GM12873 (cell line): Measurements from ENCODE around the gene COLGALT1.

Experiments
- TF ChIP-seq, protein P1 (sequence below): IDR thresholded peaks from 2 replicates; pipeline ENCODE4 v1.5.1; 2012; ENCODE audit warnings: low read depth, mild to moderate bottlenecking, moderate library complexity, low read length, control low read depth; ENCODE audit not compliant: insufficient read depth; ENCODE audit errors: missing control alignments

COLGALT1 gene

DNA sequence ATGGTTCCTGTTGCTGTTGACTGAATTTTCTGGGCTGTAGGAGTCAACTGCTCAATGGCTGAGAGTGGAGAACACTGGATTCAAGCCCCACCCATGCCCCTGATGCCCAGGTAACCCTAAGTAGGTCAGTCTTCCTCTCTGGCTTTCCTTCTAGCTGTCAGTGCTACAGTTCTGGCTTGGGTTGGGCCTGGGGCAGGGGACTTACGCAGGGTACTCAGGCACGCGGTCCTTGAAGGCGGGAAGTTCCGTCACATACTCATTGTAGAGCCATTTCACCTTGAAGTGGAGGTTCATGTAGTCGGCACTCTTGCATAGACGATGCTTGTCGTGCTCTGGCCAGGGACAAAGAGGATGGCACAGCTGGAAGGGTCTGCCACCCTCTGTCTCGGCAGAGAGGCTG lies 77.1 kb downstream of the COLGALT1 start:
- TF ChIP-seq, protein P1, sequence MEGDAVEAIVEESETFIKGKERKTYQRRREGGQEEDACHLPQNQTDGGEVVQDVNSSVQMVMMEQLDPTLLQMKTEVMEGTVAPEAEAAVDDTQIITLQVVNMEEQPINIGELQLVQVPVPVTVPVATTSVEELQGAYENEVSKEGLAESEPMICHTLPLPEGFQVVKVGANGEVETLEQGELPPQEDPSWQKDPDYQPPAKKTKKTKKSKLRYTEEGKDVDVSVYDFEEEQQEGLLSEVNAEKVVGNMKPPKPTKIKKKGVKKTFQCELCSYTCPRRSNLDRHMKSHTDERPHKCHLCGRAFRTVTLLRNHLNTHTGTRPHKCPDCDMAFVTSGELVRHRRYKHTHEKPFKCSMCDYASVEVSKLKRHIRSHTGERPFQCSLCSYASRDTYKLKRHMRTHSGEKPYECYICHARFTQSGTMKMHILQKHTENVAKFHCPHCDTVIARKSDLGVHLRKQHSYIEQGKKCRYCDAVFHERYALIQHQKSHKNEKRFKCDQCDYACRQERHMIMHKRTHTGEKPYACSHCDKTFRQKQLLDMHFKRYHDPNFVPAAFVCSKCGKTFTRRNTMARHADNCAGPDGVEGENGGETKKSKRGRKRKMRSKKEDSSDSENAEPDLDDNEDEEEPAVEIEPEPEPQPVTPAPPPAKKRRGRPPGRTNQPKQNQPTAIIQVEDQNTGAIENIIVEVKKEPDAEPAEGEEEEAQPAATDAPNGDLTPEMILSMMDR: no peak
